ENCODE data around the gene BICD1. TPM values are rescaled to one million over a fixed set of nuclear protein-coding genes. Genes with fewer than 3 reads are reported as not detected.

Gene BICD1
- total and polyA plus RNA-seq, 2 of the 13 experiments (the other 11 are each of a cell fraction or from before 2014, with no cell fraction given): 4.5 to 5.2 TPM

GRCh38 chr12:32106517-32107358 is at the start of gene BICD1 (continued):
- TF ChIP-seq THRA (CRISPR knock-in tag; IDR thresholded peaks at IDR 0.05; ENCODE audit: borderline replicate concordance): no peak; the same call in 1 of the 2 replicates
- peak; percentile 85 for TF ChIP-seq YEATS4 (CRISPR knock-in tag; IDR thresholded peaks at IDR 0.05; ENCODE audit: borderline replicate concordance)
- no peak for TF ChIP-seq AGO1 (IDR thresholded peaks at IDR 0.05; ENCODE audit: low read depth, low read length, poor library complexity, severe bottlenecking)
- TF ChIP-seq MTA3 (CRISPR knock-in tag; IDR thresholded peaks at IDR 0.05): no peak
- TF ChIP-seq TBL1XR1 (IDR thresholded peaks at IDR 0.05; ENCODE audit: borderline replicate concordance, low read length, partially characterized antibody): no peak
- no peak for TF ChIP-seq NFYB (CRISPR knock-in tag; IDR thresholded peaks at IDR 0.05)
- TF ChIP-seq ZNF891 (CRISPR knock-in tag; IDR thresholded peaks at IDR 0.05): peak; percentile 63; the same call in 1 of the 2 replicates
- TF ChIP-seq FOXA1 (IDR thresholded peaks at IDR 0.05): no peak
- TF ChIP-seq FOXA1 (CRISPR knock-in tag; IDR thresholded peaks at IDR 0.05): peak; percentile 4; the same call in 1 of the 2 replicates
- TF ChIP-seq TBP (CRISPR knock-in tag; IDR thresholded peaks at IDR 0.05): no peak
- peak; percentile 73 for TF ChIP-seq ZBTB14 (CRISPR knock-in tag; IDR thresholded peaks at IDR 0.05)

All from HepG2 (cell line).